ENCODE data around the gene FHIT. TPM values are rescaled to one million over a fixed set of nuclear protein-coding genes. Genes with fewer than 3 reads are reported as not detected.

FHIT gene
- total RNA-seq, 1 donor from 2014 or later, result 11.5 TPM

GRCh38 chr3:59769127-59769750, 1482.0 kb downstream of the FHIT start:
- DNase-seq (ENCODE audit: low read depth), result no peak
- H3K27me3 ChIP-seq (ENCODE audit: control insufficient read depth, insufficient read depth, low read length), result no peaks in the 10 kb centered on the region
- H3K36me3 ChIP-seq (ENCODE audit: control insufficient read depth, insufficient read depth, low read length), result no peaks in the 10 kb centered on the region
- no peak overlapping the region for H3K4me3 ChIP-seq (ENCODE audit: low read depth, low read length)
- TF ChIP-seq CTCF (IDR thresholded peaks at IDR 0.05; ENCODE audit: insufficient read depth, low read length, poor library complexity, severe bottlenecking), result no peak

GRCh38 chr3:59766200-59766872, 1484.9 kb downstream of the FHIT start:
- Histone ChIP-seq H3K27me3 (ENCODE audit: control insufficient read depth, insufficient read depth, low read length) (no peaks in the 10 kb centered on the region), H3K36me3 (ENCODE audit: control insufficient read depth, insufficient read depth, low read length) (no peaks in the 10 kb centered on the region), H3K4me3 (ENCODE audit: low read depth, low read length) (no peak overlapping the region)
- no peak for DNase-seq (ENCODE audit: low read depth)
- no peak for TF ChIP-seq CTCF (IDR thresholded peaks at IDR 0.05; ENCODE audit: insufficient read depth, low read length, poor library complexity, severe bottlenecking)

- no peaks in the 10 kb centered on the region for H3K27me3 ChIP-seq (ENCODE audit: control insufficient read depth, insufficient read depth, low read length)
- TF ChIP-seq CTCF (IDR thresholded peaks at IDR 0.05; ENCODE audit: insufficient read depth, low read length, poor library complexity, severe bottlenecking), result no peak
- H3K36me3 ChIP-seq (ENCODE audit: control insufficient read depth, insufficient read depth, low read length), result no peaks in the 10 kb centered on the region
These were observed 1487.1 kb downstream of the FHIT start for GRCh38 chr3:59764171-59764570.

GRCh38 chr3:59762941-59763340, 1488.3 kb downstream of the FHIT start:
- Histone ChIP-seq H3K4me3 (ENCODE audit: low read depth, low read length) (no peak overlapping the region), H3K36me3 (ENCODE audit: control insufficient read depth, insufficient read depth, low read length) (no peaks in the 10 kb centered on the region), H3K27me3 (ENCODE audit: control insufficient read depth, insufficient read depth, low read length) (no peaks in the 10 kb centered on the region)
- TF ChIP-seq CTCF (IDR thresholded peaks at IDR 0.05; ENCODE audit: insufficient read depth, low read length, poor library complexity, severe bottlenecking), result no peak
- DNase-seq (ENCODE audit: low read depth), result no peak

More at GRCh38 chr3:59764171-59764570, 1487.1 kb downstream of the FHIT start:
- no peak for DNase-seq (ENCODE audit: low read depth)
- no peak overlapping the region for H3K4me3 ChIP-seq (ENCODE audit: low read depth, low read length)

- no peak overlapping the region for H3K4me3 ChIP-seq (ENCODE audit: low read depth, low read length)
- no peak for TF ChIP-seq CTCF (IDR thresholded peaks at IDR 0.05; ENCODE audit: insufficient read depth, low read length, poor library complexity, severe bottlenecking)
- no peaks in the 10 kb centered on the region for H3K27me3 ChIP-seq (ENCODE audit: control insufficient read depth, insufficient read depth, low read length)
- no peaks in the 10 kb centered on the region for H3K36me3 ChIP-seq (ENCODE audit: control insufficient read depth, insufficient read depth, low read length)
- no peak for DNase-seq (ENCODE audit: low read depth)
These were observed 1491.8 kb downstream of the FHIT start for GRCh38 chr3:59759298-59760031.

Data from kidney epithelial cell (primary cell).